RWPE1 (cell line): ENCODE measurements around the gene HNRNPH1.

Experiments
- CTCF ChIA-PET: fragments of 350-600 bp; sonication (Branson Sonifier 250); formaldehyde crosslinking; extraction: SDS; loops from one replicate; lab custom pipeline; 2021; lab: Yijun Ruan, JAX
- POLR2A ChIA-PET: fragments of 400-600 bp; formaldehyde crosslinking; extraction: SDS; loops from one replicate; lab custom pipeline; 2020; ENCODE audit warnings: antibody characterized with exemption; ENCODE audit not compliant: low non-redundant PET; lab: Yijun Ruan, JAX
- DNase-seq: peaks from one replicate; pipeline ENCODE4 v3.0.0; 2012; ENCODE audit warnings: low spot score
- H3K27ac ChIP-seq: fragments of 450-650 bp; 2 replicates; pipeline ENCODE4 v1.5.1; 2017
- CTCF ChIP-seq: fragments of 450-650 bp; conservative IDR thresholded peaks from 2 replicates; pipeline ENCODE4 v1.5.1; 2017; ENCODE audit warnings: low read depth, mild to moderate bottlenecking

The HNRNPH1 gene

GRCh38 chr5:179596421-179596820 is 27.1 kb downstream of the HNRNPH1 start:
- H3K27ac ChIP-seq: 0 out of 2 replicates have a peak overlapping the region, but pooled peaks have one; percentile 2
- ChIA-PET CTCF (no interaction called here), POLR2A (no interaction called here)
- no peak for DNase-seq
- no peak for TF ChIP-seq CTCF

GRCh38 chr5:179595916-179596315 is 27.6 kb downstream of the HNRNPH1 start:
- no peak for DNase-seq
- H3K27ac ChIP-seq: no peak overlapping the region
- CTCF ChIA-PET: no interaction called here
- TF ChIP-seq CTCF: no peak
- POLR2A ChIA-PET: no interaction called here

- POLR2A ChIA-PET: no interaction called here
- no peak for DNase-seq
- CTCF ChIA-PET: interaction anchor here (0.6 kb wide), 1 partner anchor 59 kb away, joined by 4 read pairs; no protein-coding TSS in a partner anchor
- H3K27ac ChIP-seq: no peak overlapping the region
- TF ChIP-seq CTCF: no peak
These were observed 35.3 kb downstream of the HNRNPH1 start for GRCh38 chr5:179588166-179588565.

GRCh38 chr5:179585941-179586401 is 37.5 kb downstream of the HNRNPH1 start:
- no peak for DNase-seq
- H3K27ac ChIP-seq: no peak overlapping the region
- CTCF ChIA-PET: no interaction called here
- TF ChIP-seq CTCF: no peak
- POLR2A ChIA-PET: no interaction called here

GRCh38 chr5:179577286-179577960 is 46.0 kb downstream of the HNRNPH1 start:
- no peak for TF ChIP-seq CTCF
- POLR2A ChIA-PET: no interaction called here
- H3K27ac ChIP-seq: no peak overlapping the region
- CTCF ChIA-PET: no interaction called here
- DNase-seq: no peak

GRCh38 chr5:179572386-179572785 is 51.1 kb downstream of the HNRNPH1 start:
- no peak overlapping the region for H3K27ac ChIP-seq
- no peak for TF ChIP-seq CTCF
- ChIA-PET CTCF (interaction anchor here (0.6 kb wide), 1 partner anchor 19 kb away, joined by 4 read pairs; no protein-coding TSS in a partner anchor), POLR2A (no interaction called here)
- DNase-seq: no peak
